Measurements from ENCODE around the gene PPDPF.

DNA sequence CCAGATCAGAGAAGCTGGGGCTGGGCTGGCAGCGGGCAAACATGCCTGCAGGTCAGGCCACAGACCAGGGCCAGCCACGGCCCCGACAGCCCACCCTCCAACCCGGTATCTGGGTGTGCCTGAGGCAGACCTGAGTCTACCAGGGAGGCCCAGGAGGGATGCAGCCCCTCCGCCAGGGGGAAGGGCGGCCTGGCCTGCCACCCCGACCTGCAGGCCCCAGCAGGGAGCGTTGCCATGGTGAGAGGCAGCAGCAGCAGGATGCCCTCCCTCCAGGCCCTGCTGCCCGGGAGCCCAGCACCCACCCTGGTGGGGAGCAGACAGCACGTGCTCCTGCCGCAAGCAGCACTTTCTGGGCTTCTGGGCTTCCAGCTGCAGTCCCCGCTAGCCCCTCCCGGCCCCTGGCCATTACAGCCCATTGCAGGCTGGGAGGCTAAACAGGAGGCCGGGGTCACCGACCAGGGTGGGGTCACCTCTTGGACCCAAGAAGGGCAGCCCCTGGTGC, 17.8 kb upstream of the PPDPF start:
- TF ChIP-seq, protein P1, sequence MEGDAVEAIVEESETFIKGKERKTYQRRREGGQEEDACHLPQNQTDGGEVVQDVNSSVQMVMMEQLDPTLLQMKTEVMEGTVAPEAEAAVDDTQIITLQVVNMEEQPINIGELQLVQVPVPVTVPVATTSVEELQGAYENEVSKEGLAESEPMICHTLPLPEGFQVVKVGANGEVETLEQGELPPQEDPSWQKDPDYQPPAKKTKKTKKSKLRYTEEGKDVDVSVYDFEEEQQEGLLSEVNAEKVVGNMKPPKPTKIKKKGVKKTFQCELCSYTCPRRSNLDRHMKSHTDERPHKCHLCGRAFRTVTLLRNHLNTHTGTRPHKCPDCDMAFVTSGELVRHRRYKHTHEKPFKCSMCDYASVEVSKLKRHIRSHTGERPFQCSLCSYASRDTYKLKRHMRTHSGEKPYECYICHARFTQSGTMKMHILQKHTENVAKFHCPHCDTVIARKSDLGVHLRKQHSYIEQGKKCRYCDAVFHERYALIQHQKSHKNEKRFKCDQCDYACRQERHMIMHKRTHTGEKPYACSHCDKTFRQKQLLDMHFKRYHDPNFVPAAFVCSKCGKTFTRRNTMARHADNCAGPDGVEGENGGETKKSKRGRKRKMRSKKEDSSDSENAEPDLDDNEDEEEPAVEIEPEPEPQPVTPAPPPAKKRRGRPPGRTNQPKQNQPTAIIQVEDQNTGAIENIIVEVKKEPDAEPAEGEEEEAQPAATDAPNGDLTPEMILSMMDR (IDR thresholded peaks at IDR 0.05; ENCODE audit: low read length): no peak
- no peak for TF ChIP-seq EZH2 (optimal IDR thresholded peaks at IDR 0.05; ENCODE audit: low read depth, low read length)

Data from MM.1S (cell line).